K562 (cell line): ENCODE results near the gene PAFAH1B2. TPM values are rescaled to one million over a fixed set of nuclear protein-coding genes. Genes with fewer than 3 reads are reported as not detected.
A peak's percentile ranks its signal among the peaks of the same experiment; 100 is the strongest.

Source experiments
- ATF6 ChIP-seq: sonication (generic); formaldehyde crosslinking; IDR thresholded peaks from 2 replicates; pipeline ENCODE4 v1.4.0; 2020; ENCODE audit warnings: mild to moderate bottlenecking, missing genetic modification reagents
- CEBPZ ChIP-seq: fragments of 150-350 bp; IDR thresholded peaks from 2 replicates; pipeline ENCODE4 v1.6.1; 2014; ENCODE audit warnings: low read depth, mild to moderate bottlenecking, low read length, borderline replicate concordance
- ELK3 ChIP-seq: fragments of 450-650 bp; formaldehyde crosslinking; IDR thresholded peaks from 2 replicates; pipeline ENCODE4 v1.4.0; 2020; ENCODE audit warnings: mild to moderate bottlenecking
- HOMEZ ChIP-seq: fragments of 250-450 bp; sonication (Bioruptor Pico); IDR thresholded peaks from 2 replicates; pipeline ENCODE4 v1.4.0; 2020; ENCODE audit warnings: mild to moderate bottlenecking, moderate library complexity
- LCOR ChIP-seq: sonication (generic); formaldehyde crosslinking; IDR thresholded peaks from 2 replicates; pipeline ENCODE4 v1.8.0; 2022; ENCODE audit warnings: mild to moderate bottlenecking, missing genetic modification reagents
- MTA1 ChIP-seq: fragments of 450-650 bp; IDR thresholded peaks from 2 replicates; pipeline ENCODE4 v1.6.1; 2017; ENCODE audit warnings: borderline replicate concordance
- MTA2 ChIP-seq: fragments of 450-650 bp; IDR thresholded peaks from 2 replicates; pipeline ENCODE4 v1.6.1; 2016; ENCODE audit warnings: low read depth
- RBFOX2 ChIP-seq: fragments of 200-400 bp; formaldehyde crosslinking; IDR thresholded peaks from 2 replicates; pipeline ENCODE4 v1.6.1; 2017; ENCODE audit warnings: low read depth, mild to moderate bottlenecking, low read length, moderate library complexity
- SETDB1 ChIP-seq: IDR thresholded peaks from one replicate; pipeline ENCODE4 v1.6.1; 2012; ENCODE audit warnings: low read length, control low read depth, inconsistent platforms
- TAF1 ChIP-seq: IDR thresholded peaks from 2 replicates; pipeline ENCODE4 v1.6.1; 2011; ENCODE audit warnings: mild to moderate bottlenecking, low read length, moderate library complexity; ENCODE audit not compliant: insufficient read depth, control insufficient read depth, severe bottlenecking; ENCODE audit errors: extremely low read depth
- TGIF2 ChIP-seq: sonication (generic); formaldehyde crosslinking; IDR thresholded peaks from 2 replicates; pipeline ENCODE4 v1.8.1; 2022; ENCODE audit warnings: mild to moderate bottlenecking, missing genetic modification reagents, moderate library complexity
- THRAP3 ChIP-seq: fragments of 450-650 bp; IDR thresholded peaks from 2 replicates; pipeline ENCODE4 v1.6.1; 2016; ENCODE audit warnings: mild to moderate bottlenecking, inconsistent platforms, borderline replicate concordance
- THRB ChIP-seq: fragments of 450-650 bp; formaldehyde crosslinking; conservative IDR thresholded peaks from 2 replicates; pipeline ENCODE4 v1.4.0; 2022; ENCODE audit warnings: mild to moderate bottlenecking, missing genetic modification characterization
- TRIM28 ChIP-seq: fragments of 450-650 bp; IDR thresholded peaks from 2 replicates; pipeline ENCODE4 v1.6.1; 2017
- ZNF274 ChIP-seq: IDR thresholded peaks from 2 replicates; pipeline ENCODE4 v1.6.1; 2011; ENCODE audit warnings: low read depth, mild to moderate bottlenecking, low read length, moderate library complexity, borderline replicate concordance
- ZNF395 ChIP-seq: fragments of 200-800 bp; sonication (Bioruptor generic); IDR thresholded peaks from 2 replicates; pipeline ENCODE4 v1.6.1; 2017; ENCODE audit warnings: missing genetic modification characterization, missing compliant biosample characterization
- ZNF551 ChIP-seq: fragments of 250-450 bp; sonication (Bioruptor Pico); IDR thresholded peaks from 2 replicates; pipeline ENCODE4 v1.5.0; 2021; ENCODE audit warnings: mild to moderate bottlenecking, moderate library complexity
- polyA plus RNA-seq, 8 experiments: library from polyadenylated mRNA; depleted of rRNA in 4 of 8; stranded (reverse) in 5 of 8; unstranded in 3 of 8; fragments of >200 nt; fragmentation: Nextera tagmentation in 2 of 8; fragmentation: Illumina TruSeq in 1 of 8; extraction: Ambion mirVana in 2 of 8; extraction: Trizol in 1 of 8; gene quantifications; 2 replicates each; pipeline versions ENCODE4 v1.2.1 to v1.2.3, GENCODE V29; 2011 to 2014; ENCODE audit warnings: inconsistent platforms in 1 of 8, missing spikeins in 1 of 8
- total RNA-seq, 7 experiments: library from RNA; depleted of rRNA in 6 of 7; stranded (reverse); fragments of >200 nt in 6 of 7; fragmentation: Illumina TruSeq in 2 of 7; extraction: Trizol in 2 of 7; gene quantifications; 2 replicates each; pipeline versions ENCODE4 v1.2.1 to v1.2.3, GENCODE V29; 2011 to 2021; ENCODE audit warnings: low replicate concordance in 1 of 7

PAFAH1B2 gene
- total and polyA plus RNA-seq, 9 of the 15 experiments (the other 6 are each of a cell fraction or from before 2014, with no cell fraction given), result 27.8 to 94.7 (median 64.9) TPM

- TF ChIP-seq HOMEZ (no peak), ATF6 (CRISPR knock-in tag) (0 out of 2 replicates have a peak, but pooled peaks have one; percentile 61), ZNF274 (no peak), THRB (CRISPR knock-in tag) (no peak), TGIF2 (CRISPR knock-in tag) (no peak), TAF1 (peak; percentile 82), ZNF551 (CRISPR knock-in tag) (no peak), RBFOX2 (peak; percentile 95), ZNF395 (CRISPR knock-in tag) (no peak), LCOR (CRISPR knock-in tag) (peak; percentile 80), MTA2 (no peak), MTA1 (no peak), CEBPZ (no peak), TRIM28 (no peak), ELK3 (CRISPR knock-in tag) (no peak), SETDB1 (no peak), THRAP3 (no peak)
Measured at GRCh38 chr11:117143871-117144476, at the start of gene PAFAH1B2 (continued).
